ENCODE data around the gene KCNJ6.
"Not testable (repeated sequence)": the region's sequence is repeated elsewhere in the genome, so short reads cannot be mapped to it uniquely, and the experiment has no call there.

The KCNJ6 gene

GRCh38 chr21:37595944-37596343 lies 320.3 kb downstream of the KCNJ6 start:
- no peaks in the 10 kb centered on the region for H3K9me3 Mint-ChIP-seq
- DNase-seq (ENCODE audit: low spot score in 2 of 2) = no peak
- H3K27ac Mint-ChIP-seq (ENCODE audit: low read depth) = no peak overlapping the region
- H3K4me3 Mint-ChIP-seq = no peak overlapping the region
- ATAC-seq (replicated peaks; ENCODE audit: extremely low read depth, poor library complexity, severe bottlenecking) = no peak
- H3K4me1 Mint-ChIP-seq = peaks cover 5% of the 10 kb centered on the region
- peaks cover 12% of the 10 kb centered on the region for H3K27me3 Mint-ChIP-seq
- no peaks in the 10 kb centered on the region for H3K36me3 Mint-ChIP-seq (ENCODE audit: insufficient read depth)

- Mint-ChIP-seq H3K27me3 (peaks cover 12% of the 10 kb centered on the region), H3K4me1 (peaks cover 5% of the 10 kb centered on the region), H3K4me3 (no peak overlapping the region), H3K9me3 (no peaks in the 10 kb centered on the region), H3K27ac (ENCODE audit: low read depth) (no peak overlapping the region), H3K36me3 (ENCODE audit: insufficient read depth) (no peaks in the 10 kb centered on the region)
- ATAC-seq (replicated peaks; ENCODE audit: extremely low read depth, poor library complexity, severe bottlenecking) (no peak), DNase-seq (ENCODE audit: low spot score in 2 of 2) (no peak)
Observed at GRCh38 chr21:37594472-37594951, 321.7 kb downstream of the KCNJ6 start.

- no peak overlapping the region for H3K27ac Mint-ChIP-seq (ENCODE audit: low read depth)
- H3K27me3 Mint-ChIP-seq = peaks cover 10% of the 10 kb centered on the region
- no peak for ATAC-seq (replicated peaks; ENCODE audit: extremely low read depth, poor library complexity, severe bottlenecking)
- H3K4me1 Mint-ChIP-seq = peaks cover 5% of the 10 kb centered on the region
- no peaks in the 10 kb centered on the region for H3K9me3 Mint-ChIP-seq
- no peak overlapping the region for H3K4me3 Mint-ChIP-seq
- H3K36me3 Mint-ChIP-seq (ENCODE audit: insufficient read depth) = no peaks in the 10 kb centered on the region
- DNase-seq (ENCODE audit: low spot score in 2 of 2) = no peak
Observed at GRCh38 chr21:37593740-37594471, 322.4 kb downstream of the KCNJ6 start.

GRCh38 chr21:37593015-37593414 lies 323.2 kb downstream of the KCNJ6 start:
- no peak for DNase-seq (ENCODE audit: low spot score in 2 of 2)
- Mint-ChIP-seq H3K27me3 (peaks cover 1% of the 10 kb centered on the region), H3K27ac (ENCODE audit: low read depth) (no peak overlapping the region), H3K4me1 (peaks cover 5% of the 10 kb centered on the region), H3K36me3 (ENCODE audit: insufficient read depth) (no peaks in the 10 kb centered on the region), H3K9me3 (no peaks in the 10 kb centered on the region), H3K4me3 (no peak overlapping the region)
- no peak for ATAC-seq (replicated peaks; ENCODE audit: extremely low read depth, poor library complexity, severe bottlenecking)

- ATAC-seq (replicated peaks; ENCODE audit: extremely low read depth, poor library complexity, severe bottlenecking) (no peak), DNase-seq (ENCODE audit: low spot score in 2 of 2) (no peak)
Observed at GRCh38 chr21:37592496-37592895, 323.8 kb downstream of the KCNJ6 start.

GRCh38 chr21:37591994-37592393 lies 324.3 kb downstream of the KCNJ6 start:
- not testable (repeated sequence) for ATAC-seq (replicated peaks; ENCODE audit: extremely low read depth, poor library complexity, severe bottlenecking); H3K36me3 Mint-ChIP-seq (ENCODE audit: insufficient read depth); H3K4me3 Mint-ChIP-seq; H3K9me3 Mint-ChIP-seq; H3K27me3 Mint-ChIP-seq; DNase-seq (ENCODE audit: low spot score in 2 of 2); H3K4me1 Mint-ChIP-seq; H3K27ac Mint-ChIP-seq (ENCODE audit: low read depth)

More at GRCh38 chr21:37592496-37592895, 323.8 kb downstream of the KCNJ6 start:
- H3K9me3 Mint-ChIP-seq = no peaks in the 10 kb centered on the region
- peaks cover 5% of the 10 kb centered on the region for H3K4me1 Mint-ChIP-seq
- H3K27ac Mint-ChIP-seq (ENCODE audit: low read depth) = no peak overlapping the region
- H3K4me3 Mint-ChIP-seq = no peak overlapping the region
- no peaks in the 10 kb centered on the region for H3K36me3 Mint-ChIP-seq (ENCODE audit: insufficient read depth)
- no peaks in the 10 kb centered on the region for H3K27me3 Mint-ChIP-seq

GRCh38 chr21:37590836-37591235 lies 325.4 kb downstream of the KCNJ6 start:
- H3K9me3 Mint-ChIP-seq; H3K27me3 Mint-ChIP-seq; H3K4me3 Mint-ChIP-seq; H3K4me1 Mint-ChIP-seq; H3K36me3 Mint-ChIP-seq (ENCODE audit: insufficient read depth); H3K27ac Mint-ChIP-seq (ENCODE audit: low read depth); ATAC-seq (replicated peaks; ENCODE audit: extremely low read depth, poor library complexity, severe bottlenecking); DNase-seq (ENCODE audit: low spot score in 2 of 2): not testable (repeated sequence)

- not testable (repeated sequence) for H3K4me1 Mint-ChIP-seq; H3K36me3 Mint-ChIP-seq (ENCODE audit: insufficient read depth); ATAC-seq (replicated peaks; ENCODE audit: extremely low read depth, poor library complexity, severe bottlenecking)
Observed at GRCh38 chr21:37588644-37589043, 327.6 kb downstream of the KCNJ6 start.

GRCh38 chr21:37587635-37588177 lies 328.6 kb downstream of the KCNJ6 start:
- Mint-ChIP-seq H3K36me3 (ENCODE audit: insufficient read depth) (no peaks in the 10 kb centered on the region), H3K27ac (ENCODE audit: low read depth) (no peak overlapping the region), H3K4me1 (no peaks in the 10 kb centered on the region), H3K4me3 (no peak overlapping the region), H3K27me3 (peaks cover 11% of the 10 kb centered on the region), H3K9me3 (no peaks in the 10 kb centered on the region)
- ATAC-seq (replicated peaks; ENCODE audit: extremely low read depth, poor library complexity, severe bottlenecking) (no peak), DNase-seq (ENCODE audit: low spot score in 2 of 2) (no peak)

More at GRCh38 chr21:37588644-37589043, 327.6 kb downstream of the KCNJ6 start:
- not testable (repeated sequence) for H3K9me3 Mint-ChIP-seq; H3K27ac Mint-ChIP-seq (ENCODE audit: low read depth); DNase-seq (ENCODE audit: low spot score in 2 of 2); H3K4me3 Mint-ChIP-seq; H3K27me3 Mint-ChIP-seq

GRCh38 chr21:37587203-37587602 lies 329.1 kb downstream of the KCNJ6 start:
- H3K9me3 Mint-ChIP-seq = no peaks in the 10 kb centered on the region
- H3K4me1 Mint-ChIP-seq = no peaks in the 10 kb centered on the region
- H3K27me3 Mint-ChIP-seq = peaks cover 16% of the 10 kb centered on the region
- H3K27ac Mint-ChIP-seq (ENCODE audit: low read depth) = no peak overlapping the region
- DNase-seq (ENCODE audit: low spot score in 2 of 2) = no peak
- no peak overlapping the region for H3K4me3 Mint-ChIP-seq
- ATAC-seq (replicated peaks; ENCODE audit: extremely low read depth, poor library complexity, severe bottlenecking) = no peak
- H3K36me3 Mint-ChIP-seq (ENCODE audit: insufficient read depth) = no peaks in the 10 kb centered on the region

- Mint-ChIP-seq H3K27me3 (peaks cover 55% of the 10 kb centered on the region), H3K4me1 (no peaks in the 10 kb centered on the region), H3K27ac (ENCODE audit: low read depth) (no peak overlapping the region), H3K4me3 (no peak overlapping the region), H3K9me3 (peaks cover 5% of the 10 kb centered on the region), H3K36me3 (ENCODE audit: insufficient read depth) (no peaks in the 10 kb centered on the region)
- DNase-seq (ENCODE audit: low spot score in 2 of 2) = no peak
- no peak for ATAC-seq (replicated peaks; ENCODE audit: extremely low read depth, poor library complexity, severe bottlenecking)
Observed at GRCh38 chr21:37582590-37582989, 333.7 kb downstream of the KCNJ6 start.

GRCh38 chr21:37580666-37581065 lies 335.6 kb downstream of the KCNJ6 start:
- Mint-ChIP-seq H3K4me3 (no peak overlapping the region), H3K36me3 (ENCODE audit: insufficient read depth) (no peaks in the 10 kb centered on the region), H3K27me3 (peaks cover 62% of the 10 kb centered on the region), H3K27ac (ENCODE audit: low read depth) (no peak overlapping the region), H3K9me3 (peaks cover 5% of the 10 kb centered on the region), H3K4me1 (no peaks in the 10 kb centered on the region)
- no peak for DNase-seq (ENCODE audit: low spot score in 2 of 2)
- ATAC-seq (replicated peaks; ENCODE audit: extremely low read depth, poor library complexity, severe bottlenecking) = no peak

- no peak for DNase-seq (ENCODE audit: low spot score in 2 of 2)
- H3K27me3 Mint-ChIP-seq = peaks cover 74% of the 10 kb centered on the region
- H3K4me3 Mint-ChIP-seq = no peak overlapping the region
- H3K27ac Mint-ChIP-seq (ENCODE audit: low read depth) = no peak overlapping the region
- H3K4me1 Mint-ChIP-seq = no peaks in the 10 kb centered on the region
- H3K36me3 Mint-ChIP-seq (ENCODE audit: insufficient read depth) = no peaks in the 10 kb centered on the region
- peaks cover 5% of the 10 kb centered on the region for H3K9me3 Mint-ChIP-seq
- ATAC-seq (replicated peaks; ENCODE audit: extremely low read depth, poor library complexity, severe bottlenecking) = no peak
Observed at GRCh38 chr21:37579356-37579755, 336.9 kb downstream of the KCNJ6 start.
